ENCODE data around the gene ANLN. TPM values are rescaled to one million over a fixed set of nuclear protein-coding genes. Genes with fewer than 3 reads are reported as not detected.
"Not testable (repeated sequence)": the region's sequence is repeated elsewhere in the genome, so short reads cannot be mapped to it uniquely, and the experiment has no call there.

The ANLN gene
- total RNA-seq, 1 donor from 2014 or later, result 17.8 TPM

DNA sequence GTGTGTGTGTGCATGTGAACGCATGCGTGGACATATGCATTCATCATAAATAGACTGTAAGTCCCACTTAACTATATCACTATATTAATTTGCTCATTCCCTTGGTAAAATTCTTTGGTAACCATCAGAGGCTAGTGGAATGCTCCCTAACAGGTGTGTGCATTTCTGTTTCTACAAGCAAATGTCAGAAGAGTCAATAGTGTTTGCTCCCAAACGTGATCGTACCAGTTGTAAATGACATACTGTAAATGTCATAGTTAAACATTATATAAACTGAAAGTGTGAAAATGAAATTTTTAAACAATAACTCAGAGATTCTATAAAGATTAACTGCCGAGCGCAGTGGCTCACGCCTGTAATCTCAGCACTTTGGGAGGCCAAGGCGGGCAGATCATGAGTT is 94.6 kb downstream of the ANLN start:
- Mint-ChIP-seq H3K4me3 (ENCODE audit: unreplicated experiment) (no peak overlapping the region), H3K27ac (ENCODE audit: unreplicated experiment) (no peak overlapping the region), H3K9me3 (ENCODE audit: unreplicated experiment) (no peaks in the 10 kb centered on the region), H3K4me1 (ENCODE audit: unreplicated experiment) (peaks cover 2% of the 10 kb centered on the region), H3K27me3 (ENCODE audit: unreplicated experiment) (peaks cover 2% of the 10 kb centered on the region), H3K36me3 (ENCODE audit: low read depth, unreplicated experiment) (no peaks in the 10 kb centered on the region)
- no peak for DNase-seq (ENCODE audit: low spot score)
- TF ChIP-seq, protein P1, sequence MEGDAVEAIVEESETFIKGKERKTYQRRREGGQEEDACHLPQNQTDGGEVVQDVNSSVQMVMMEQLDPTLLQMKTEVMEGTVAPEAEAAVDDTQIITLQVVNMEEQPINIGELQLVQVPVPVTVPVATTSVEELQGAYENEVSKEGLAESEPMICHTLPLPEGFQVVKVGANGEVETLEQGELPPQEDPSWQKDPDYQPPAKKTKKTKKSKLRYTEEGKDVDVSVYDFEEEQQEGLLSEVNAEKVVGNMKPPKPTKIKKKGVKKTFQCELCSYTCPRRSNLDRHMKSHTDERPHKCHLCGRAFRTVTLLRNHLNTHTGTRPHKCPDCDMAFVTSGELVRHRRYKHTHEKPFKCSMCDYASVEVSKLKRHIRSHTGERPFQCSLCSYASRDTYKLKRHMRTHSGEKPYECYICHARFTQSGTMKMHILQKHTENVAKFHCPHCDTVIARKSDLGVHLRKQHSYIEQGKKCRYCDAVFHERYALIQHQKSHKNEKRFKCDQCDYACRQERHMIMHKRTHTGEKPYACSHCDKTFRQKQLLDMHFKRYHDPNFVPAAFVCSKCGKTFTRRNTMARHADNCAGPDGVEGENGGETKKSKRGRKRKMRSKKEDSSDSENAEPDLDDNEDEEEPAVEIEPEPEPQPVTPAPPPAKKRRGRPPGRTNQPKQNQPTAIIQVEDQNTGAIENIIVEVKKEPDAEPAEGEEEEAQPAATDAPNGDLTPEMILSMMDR (IDR thresholded peaks at IDR 0.05; ENCODE audit: unreplicated experiment), result no peak

DNA sequence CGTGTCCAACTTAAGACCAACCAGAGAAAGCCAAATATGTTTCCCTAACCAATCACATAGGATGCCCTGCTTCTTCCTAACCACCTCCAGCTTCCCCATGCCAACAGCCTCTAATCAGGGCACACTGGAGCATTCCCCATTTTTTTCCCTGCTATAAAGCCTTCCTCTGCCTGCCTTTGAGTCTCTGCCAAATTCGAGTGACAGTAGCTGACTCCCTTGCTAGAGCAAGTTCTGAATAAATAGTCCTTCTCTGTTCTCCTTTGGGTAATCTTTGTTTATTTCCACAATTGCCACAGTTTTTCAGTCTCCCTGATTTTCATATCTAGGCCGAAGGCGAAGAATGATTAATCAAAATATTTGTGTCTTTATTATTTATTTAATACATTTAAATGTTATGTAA is 96.7 kb downstream of the ANLN start:
- no peak overlapping the region for H3K27ac Mint-ChIP-seq (ENCODE audit: unreplicated experiment)
- no peak for DNase-seq (ENCODE audit: low spot score)
- H3K9me3 Mint-ChIP-seq (ENCODE audit: unreplicated experiment), result no peaks in the 10 kb centered on the region
- H3K36me3 Mint-ChIP-seq (ENCODE audit: low read depth, unreplicated experiment), result no peaks in the 10 kb centered on the region
- no peaks in the 10 kb centered on the region for H3K27me3 Mint-ChIP-seq (ENCODE audit: unreplicated experiment)
- H3K4me3 Mint-ChIP-seq (ENCODE audit: unreplicated experiment), result no peak overlapping the region
- TF ChIP-seq, protein P1 (IDR thresholded peaks at IDR 0.05; ENCODE audit: unreplicated experiment), result no peak
- H3K4me1 Mint-ChIP-seq (ENCODE audit: unreplicated experiment), result peaks cover 2% of the 10 kb centered on the region

DNA sequence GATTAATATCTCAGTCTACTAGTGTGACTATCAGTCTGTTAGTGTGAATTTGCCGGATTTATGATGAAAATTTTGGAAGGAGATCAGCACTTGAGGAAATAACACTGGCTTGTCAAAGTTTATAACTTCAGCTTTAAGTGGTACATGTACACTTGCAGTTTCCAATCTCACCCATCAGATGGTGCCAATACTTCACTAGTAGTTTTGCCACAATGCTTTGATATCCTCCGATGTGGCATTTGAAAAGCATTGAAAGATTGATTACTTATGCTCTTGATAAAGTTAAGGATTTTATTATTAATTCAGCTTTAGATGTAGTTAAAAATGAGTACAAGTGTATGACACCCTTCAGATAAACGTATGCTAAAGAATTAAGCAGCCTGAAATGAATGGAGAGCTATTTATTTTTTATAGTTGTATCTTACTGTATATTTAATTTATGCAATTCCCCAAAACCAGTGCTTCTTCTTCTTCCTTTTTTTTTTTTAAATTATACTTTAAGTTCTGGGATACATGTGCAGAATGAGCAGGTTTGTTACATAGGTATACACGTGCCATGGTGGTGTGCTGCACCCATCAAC is 98.2 kb downstream of the ANLN start:
- Mint-ChIP-seq H3K27ac (ENCODE audit: unreplicated experiment) (no peak overlapping the region), H3K4me3 (ENCODE audit: unreplicated experiment) (no peak overlapping the region), H3K27me3 (ENCODE audit: unreplicated experiment) (no peaks in the 10 kb centered on the region), H3K4me1 (ENCODE audit: unreplicated experiment) (peaks cover 2% of the 10 kb centered on the region), H3K9me3 (ENCODE audit: unreplicated experiment) (no peaks in the 10 kb centered on the region), H3K36me3 (ENCODE audit: low read depth, unreplicated experiment) (no peaks in the 10 kb centered on the region)
- peak; percentile 39 for DNase-seq (ENCODE audit: low spot score)
- TF ChIP-seq, protein P1 (IDR thresholded peaks at IDR 0.05; ENCODE audit: unreplicated experiment), result peak; percentile 60

DNA sequence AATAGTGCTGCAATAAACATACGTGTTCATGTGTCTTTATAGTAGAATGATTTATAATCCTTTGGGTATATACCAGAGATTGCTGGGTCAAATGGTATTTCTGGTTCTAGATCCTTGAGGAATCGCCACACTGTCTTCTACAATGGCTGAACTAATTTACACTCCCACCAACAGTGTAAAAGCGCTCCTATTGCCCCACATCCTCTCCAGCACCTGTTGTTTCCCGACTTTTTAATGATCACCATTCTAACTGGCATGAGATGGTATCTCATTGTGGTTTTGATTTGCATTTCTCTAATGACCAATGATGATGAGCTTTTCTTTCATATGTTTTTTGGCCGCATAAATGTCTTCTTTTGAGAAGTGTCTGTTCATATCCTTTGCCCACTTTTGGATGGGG is 99.0 kb downstream of the ANLN start:
- not testable (repeated sequence) for H3K27me3 Mint-ChIP-seq (ENCODE audit: unreplicated experiment); DNase-seq (ENCODE audit: low spot score); H3K4me1 Mint-ChIP-seq (ENCODE audit: unreplicated experiment); H3K36me3 Mint-ChIP-seq (ENCODE audit: low read depth, unreplicated experiment); H3K4me3 Mint-ChIP-seq (ENCODE audit: unreplicated experiment); H3K9me3 Mint-ChIP-seq (ENCODE audit: unreplicated experiment)
- H3K27ac Mint-ChIP-seq (ENCODE audit: unreplicated experiment), result peak overlapping the region; percentile 23

DNA sequence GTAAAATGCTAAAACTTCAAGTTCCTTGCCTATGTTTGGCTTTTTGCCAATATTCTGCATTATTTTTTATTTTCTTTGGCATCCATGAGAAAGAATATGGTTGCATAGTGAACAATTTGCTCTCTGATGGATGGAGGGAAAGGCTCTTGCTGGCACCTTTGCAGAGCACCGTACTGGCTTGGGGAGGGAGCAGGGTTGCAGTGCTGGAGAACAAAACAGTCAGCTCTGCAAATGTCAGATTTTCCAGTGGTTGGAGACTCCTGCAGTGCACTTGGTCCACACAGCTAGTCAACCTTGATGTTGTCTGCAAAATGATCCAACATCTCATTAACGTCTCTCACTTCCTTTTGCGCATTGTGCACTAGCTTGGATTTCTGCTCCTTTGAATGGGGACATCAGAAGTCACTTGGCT is 100.8 kb downstream of the ANLN start:
- Mint-ChIP-seq H3K27ac (ENCODE audit: unreplicated experiment) (no peak overlapping the region), H3K9me3 (ENCODE audit: unreplicated experiment) (no peaks in the 10 kb centered on the region), H3K4me1 (ENCODE audit: unreplicated experiment) (peaks cover 5% of the 10 kb centered on the region), H3K36me3 (ENCODE audit: low read depth, unreplicated experiment) (no peaks in the 10 kb centered on the region), H3K4me3 (ENCODE audit: unreplicated experiment) (no peak overlapping the region), H3K27me3 (ENCODE audit: unreplicated experiment) (no peaks in the 10 kb centered on the region)
- TF ChIP-seq, protein P1 (IDR thresholded peaks at IDR 0.05; ENCODE audit: unreplicated experiment), result no peak
- no peak for DNase-seq (ENCODE audit: low spot score)
